NCI-H2107 (cell line): ENCODE data around the gene ABCA13.

ENCODE experiments used
- DNase-seq: peaks from one replicate; lab custom pipeline; 2025; lab: John Stamatoyannopoulos, UW

The ABCA13 gene

GRCh38 chr7:48525736-48526732, 354.8 kb downstream of the ABCA13 start:
- no peak for DNase-seq

DNA sequence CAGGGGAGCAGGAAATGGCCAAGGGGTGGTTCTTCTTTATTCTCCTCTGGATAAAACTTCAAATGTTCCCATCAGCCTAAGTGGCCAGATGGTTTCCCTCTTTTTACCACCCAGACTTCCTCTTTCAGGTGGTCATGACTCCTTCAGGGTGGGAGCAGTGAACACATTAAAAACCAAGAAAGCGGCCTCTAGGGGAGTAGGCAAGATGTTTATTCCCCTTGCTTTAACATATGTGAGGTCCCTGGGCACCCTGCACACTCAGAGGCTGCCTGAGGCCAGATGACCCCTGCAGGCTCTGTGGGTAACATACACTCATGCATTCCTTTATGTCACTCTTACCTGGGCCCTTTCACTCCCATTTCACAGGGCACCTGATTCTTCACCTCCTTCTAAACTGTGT, 357.4 kb downstream of the ABCA13 start:
- no peak for DNase-seq

DNA sequence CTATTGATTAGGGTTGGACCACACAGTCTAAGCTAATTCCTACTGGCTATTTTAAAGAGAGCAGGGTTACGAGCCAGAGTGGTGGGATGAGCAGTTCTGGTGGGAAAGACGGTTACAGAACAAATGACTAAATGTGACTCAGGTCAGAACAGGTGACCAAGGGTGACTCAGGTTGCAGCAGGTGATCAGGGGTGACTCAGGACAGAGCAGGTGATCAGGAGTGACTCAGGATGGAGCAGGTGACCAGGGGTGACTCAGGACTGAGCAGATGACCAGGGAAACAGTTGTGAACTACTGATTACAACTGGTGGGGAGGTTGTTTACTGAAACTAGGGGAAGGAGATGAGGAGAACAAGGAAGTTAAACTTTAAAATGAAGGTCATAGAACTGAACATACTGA, 366.3 kb downstream of the ABCA13 start:
- DNase-seq, result no peak

- no peak for DNase-seq
These were observed 369.5 kb downstream of the ABCA13 start for GRCh38 chr7:48540746-48541145.

- no peak for DNase-seq
These were observed 377.4 kb downstream of the ABCA13 start for GRCh38 chr7:48548667-48549066.

DNA sequence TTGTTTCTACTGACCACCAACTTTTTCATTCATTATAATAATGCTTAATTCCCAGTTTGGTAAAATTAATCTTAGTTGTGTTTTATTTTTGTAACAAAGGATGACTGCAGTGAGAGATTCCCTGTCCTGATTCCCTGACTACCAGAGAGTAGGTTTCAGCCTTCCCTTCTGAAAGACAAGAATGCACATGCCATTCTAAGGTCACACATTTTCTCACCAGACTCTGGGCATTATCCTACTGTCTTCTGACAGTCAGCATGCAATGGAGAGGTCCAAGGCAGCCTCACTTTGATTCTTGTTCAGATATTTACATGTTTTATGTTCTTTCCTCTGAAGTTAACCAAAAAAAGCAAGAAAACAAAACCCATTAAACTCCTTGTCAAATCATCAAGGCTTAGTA, 380.4 kb downstream of the ABCA13 start:
- no peak for DNase-seq

DNA sequence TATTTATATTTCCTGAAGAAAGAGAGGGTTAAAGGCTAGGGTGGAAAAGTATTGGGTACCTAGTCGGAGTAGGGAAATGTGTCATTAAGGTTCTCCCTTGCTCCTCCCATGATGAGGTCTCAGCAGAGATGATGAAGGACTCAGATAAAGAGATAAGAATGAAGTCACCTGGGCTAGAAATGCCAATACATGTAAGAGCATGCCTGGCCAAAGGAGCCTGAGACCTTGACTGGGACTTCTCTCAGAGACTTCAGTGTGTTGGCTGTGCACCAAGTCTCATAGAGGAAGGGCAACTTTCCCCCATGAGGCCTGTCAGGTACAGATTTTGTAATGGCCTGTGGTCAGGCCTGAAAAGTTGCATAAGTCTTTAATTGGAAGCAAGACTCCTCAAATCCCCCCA, 392.1 kb downstream of the ABCA13 start:
- no peak for DNase-seq

DNA sequence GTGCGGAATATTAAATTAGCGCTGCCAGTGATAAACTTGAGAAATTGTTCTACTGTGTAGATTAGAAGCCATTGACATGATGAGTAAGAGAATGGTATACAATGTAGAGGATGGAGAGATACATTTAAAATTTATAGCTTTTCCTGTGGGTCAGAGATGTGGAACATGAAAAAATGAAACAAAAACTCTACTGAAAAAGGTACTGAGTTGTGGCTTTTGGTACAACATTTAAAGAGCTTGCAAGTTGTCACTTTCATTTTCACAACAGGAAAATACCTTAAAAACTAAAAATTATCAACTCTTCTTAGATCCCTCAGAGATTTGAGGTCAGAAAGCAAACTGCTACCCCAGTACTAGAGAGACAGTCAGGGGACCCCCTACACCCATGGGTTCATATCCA, 404.3 kb downstream of the ABCA13 start:
- DNase-seq, result no peak

DNA sequence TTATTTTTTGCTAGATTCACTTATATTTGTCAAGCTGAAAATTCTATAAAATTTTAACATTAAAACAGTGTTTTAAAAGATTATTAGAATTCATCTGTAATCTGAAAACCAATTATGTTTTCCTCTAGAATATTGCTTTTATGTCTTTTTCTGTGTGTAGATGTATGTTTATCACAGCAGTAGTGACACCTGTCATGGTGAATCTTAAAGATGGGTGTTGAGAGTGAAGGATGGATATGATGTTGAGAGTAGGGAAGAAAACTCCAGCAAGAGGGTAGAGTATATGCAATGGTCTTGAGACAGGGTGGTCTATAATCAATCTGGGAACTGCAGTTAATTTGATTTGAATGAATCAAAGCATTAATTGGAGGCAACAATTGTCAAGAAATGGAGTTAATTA, 416.2 kb downstream of the ABCA13 start:
- DNase-seq, result no peak

DNA sequence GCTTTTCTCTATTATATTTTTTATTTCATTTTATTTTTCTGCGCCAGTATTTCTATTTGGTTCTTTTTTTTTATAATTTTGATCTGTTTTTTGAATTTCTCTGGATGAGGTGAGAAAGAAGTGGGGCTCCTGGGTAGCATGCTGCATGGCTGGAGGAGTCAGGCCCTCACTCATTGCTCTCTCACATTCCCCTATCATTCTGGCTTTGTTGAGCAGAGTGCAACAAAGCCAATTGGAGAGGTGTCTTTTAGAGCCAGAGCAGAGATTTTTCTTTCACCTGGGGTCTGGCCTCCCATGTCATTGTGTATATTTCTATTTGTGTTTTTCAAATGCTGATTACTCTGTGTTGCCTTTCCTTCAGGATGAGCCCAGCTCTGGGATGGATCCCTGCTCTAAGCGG, 423.1 kb downstream of the ABCA13 start:
- DNase-seq, result no peak

GRCh38 chr7:48595756-48596155, 424.5 kb downstream of the ABCA13 start:
- DNase-seq, result no peak

DNA sequence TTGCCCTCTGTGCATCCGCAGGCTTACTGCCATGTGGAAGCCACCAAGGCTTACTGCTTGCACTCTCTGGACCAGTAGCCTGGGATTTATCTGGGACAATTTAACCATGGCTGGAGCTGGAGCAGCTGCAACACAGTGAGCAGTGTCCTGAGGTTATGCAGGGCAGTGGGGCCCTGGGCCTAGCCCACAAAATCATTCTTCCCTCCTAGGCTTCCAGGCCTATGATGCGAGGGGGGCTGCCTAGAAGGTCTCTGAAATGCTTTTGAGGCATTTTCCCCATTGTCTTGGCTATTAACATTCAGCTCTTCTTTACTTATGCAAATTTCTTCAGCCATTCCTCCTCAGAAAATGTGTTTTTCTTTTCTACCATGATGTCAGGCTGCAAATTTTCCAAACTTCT, 439.4 kb downstream of the ABCA13 start:
- no peak for DNase-seq

DNA sequence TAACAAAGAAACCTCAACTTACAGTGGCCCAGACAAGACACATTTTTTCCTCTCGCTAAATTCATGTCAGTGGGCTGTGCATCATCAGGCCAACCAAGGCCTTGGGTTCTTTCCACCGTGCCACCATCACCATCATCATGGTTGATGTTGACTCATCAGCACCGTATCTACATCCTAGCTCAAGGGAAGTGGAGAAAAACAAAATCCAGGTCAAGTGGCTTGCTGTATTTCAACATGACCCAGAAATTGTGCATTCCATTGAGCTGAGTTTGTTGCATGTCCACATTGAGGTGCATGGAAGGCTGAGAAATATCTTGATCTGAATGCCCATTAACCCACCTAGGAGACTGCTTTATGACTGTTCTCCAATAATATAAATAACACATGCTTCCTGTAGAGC, 440.7 kb downstream of the ABCA13 start:
- DNase-seq, result no peak

GRCh38 chr7:48617508-48617907, 446.2 kb downstream of the ABCA13 start:
- no peak for DNase-seq

GRCh38 chr7:48617993-48618392, 446.7 kb downstream of the ABCA13 start:
- no peak for DNase-seq

- no peak for DNase-seq
These were observed 449.8 kb downstream of the ABCA13 start for GRCh38 chr7:48621076-48621475.

GRCh38 chr7:48627164-48627563, 455.9 kb downstream of the ABCA13 start:
- DNase-seq, result no peak

- no peak for DNase-seq
These were observed 457.6 kb downstream of the ABCA13 start for GRCh38 chr7:48628793-48629349.

GRCh38 chr7:48634116-48634632, 462.9 kb downstream of the ABCA13 start:
- no peak for DNase-seq

DNA sequence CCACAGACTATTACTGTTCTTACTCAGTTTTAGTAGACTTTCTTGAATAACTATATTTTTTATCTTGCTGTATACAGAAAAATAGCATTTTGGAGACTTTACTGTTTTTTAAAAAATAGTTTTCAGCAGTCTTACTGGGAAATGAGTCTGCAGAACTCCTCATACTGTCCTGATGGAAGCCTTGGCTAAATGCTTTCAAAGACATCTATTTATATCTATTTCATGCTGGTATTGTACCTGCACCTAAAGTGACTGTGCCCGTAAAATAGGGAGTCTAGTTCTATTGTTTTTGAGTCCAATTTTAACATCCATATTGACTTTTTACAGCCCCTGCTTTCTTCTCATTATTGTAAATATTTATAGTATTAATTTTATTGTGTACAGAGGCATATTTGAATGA, 464.5 kb downstream of the ABCA13 start:
- no peak for DNase-seq

DNA sequence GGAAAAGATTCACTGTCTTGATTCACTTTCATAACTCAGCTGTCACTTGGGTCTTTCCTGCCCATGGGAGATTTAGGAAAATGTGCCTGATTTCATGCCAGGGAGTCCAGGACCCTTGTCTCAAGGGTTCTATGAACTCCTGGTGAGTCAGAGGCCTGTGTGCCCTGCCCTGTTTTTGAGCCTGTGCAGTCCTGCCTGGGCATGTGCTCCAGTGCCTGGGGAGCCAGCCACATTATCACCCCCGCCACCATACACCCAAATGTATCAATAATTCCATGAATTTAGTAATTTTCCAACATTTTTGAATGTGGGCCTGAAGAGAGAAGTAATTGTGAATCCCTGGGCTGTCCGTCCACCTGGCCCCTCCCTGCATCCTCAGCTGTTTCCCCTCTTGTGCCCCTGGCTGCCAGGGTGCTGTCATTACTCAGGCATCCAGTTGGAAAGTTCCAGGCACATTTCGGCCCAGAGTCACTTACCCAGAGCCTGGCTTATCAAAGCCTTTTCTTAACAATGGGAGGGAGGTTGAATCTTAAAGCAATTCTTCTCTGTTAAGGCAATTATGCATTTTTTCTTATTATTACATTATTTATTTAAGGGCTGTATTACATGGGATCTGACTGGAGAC, 465.2 kb downstream of the ABCA13 start:
- DNase-seq, result no peak

DNA sequence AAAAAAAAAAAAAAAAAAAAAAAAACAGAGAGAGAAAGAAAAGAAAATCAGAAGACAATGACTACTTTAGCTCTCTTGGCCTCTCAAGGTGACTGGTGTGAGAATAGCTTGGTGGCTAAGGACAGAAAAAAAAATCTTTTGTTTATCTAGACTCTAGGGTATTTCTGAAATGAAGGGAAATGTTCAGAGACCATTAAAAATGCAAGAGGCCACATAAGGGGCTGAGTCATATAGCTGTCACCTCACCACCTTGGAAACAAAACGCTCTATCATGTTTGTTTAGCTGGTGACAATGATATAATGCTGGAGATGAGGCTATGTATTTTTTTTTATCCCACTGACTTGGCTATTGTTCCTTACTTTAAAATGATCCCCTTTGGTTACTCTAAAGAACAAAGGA, 466.1 kb downstream of the ABCA13 start:
- no peak for DNase-seq

DNA sequence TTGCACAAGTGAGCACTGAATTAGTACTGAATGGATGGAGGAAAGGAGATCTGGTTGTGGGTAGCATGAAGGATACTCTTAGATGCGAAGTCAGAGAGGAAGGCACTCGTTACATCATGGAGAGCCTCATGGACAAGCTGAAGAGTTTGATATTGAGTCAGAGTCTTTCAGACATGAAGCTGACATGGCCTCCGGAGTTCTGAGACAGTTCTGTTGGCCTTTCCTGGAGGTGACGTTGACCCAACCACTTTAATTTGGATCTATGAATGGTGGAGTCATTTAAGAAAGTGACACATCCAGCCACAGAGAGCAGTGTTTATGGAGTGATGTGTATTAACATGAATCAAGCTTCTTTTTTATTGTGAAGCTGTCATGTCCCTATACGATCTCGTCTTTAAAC, 466.8 kb downstream of the ABCA13 start:
- DNase-seq, result no peak
